C1 segment of cervical spinal cord (tissue), 14 donors: ENCODE results near the gene PADI1.
A peak's percentile ranks its signal among the peaks of the same experiment; 100 is the strongest.

ENCODE experiments used
- DNase-seq, 14 donors: peaks; one replicate each; lab custom pipeline; 2025; lab: John Stamatoyannopoulos, UW

Gene PADI1

GRCh38 chr1:17270891-17271765, 66.2 kb downstream of the PADI1 start:
- DNase-seq: no peak

GRCh38 chr1:17272066-17272465, 67.1 kb downstream of the PADI1 start:
- DNase-seq: no peak

GRCh38 chr1:17272646-17273045, 67.7 kb downstream of the PADI1 start:
- DNase-seq: no peak

- DNase-seq: no peak
These were observed 68.2 kb downstream of the PADI1 start for GRCh38 chr1:17273096-17273495.

GRCh38 chr1:17274186-17275170, 69.5 kb downstream of the PADI1 start:
- peak in 2 of 14 donors; percentile 4 to 11 for DNase-seq

GRCh38 chr1:17276568-17276967, 71.6 kb downstream of the PADI1 start:
- DNase-seq: peak in 1 of 14 donors; percentile 1

- DNase-seq: no peak
These were observed 72.7 kb downstream of the PADI1 start for GRCh38 chr1:17277511-17278159.

GRCh38 chr1:17278996-17279830, 74.3 kb downstream of the PADI1 start:
- no peak for DNase-seq

- no peak for DNase-seq
These were observed 75.5 kb downstream of the PADI1 start for GRCh38 chr1:17280436-17280835.

GRCh38 chr1:17280894-17281293, 76.0 kb downstream of the PADI1 start:
- DNase-seq: no peak

- DNase-seq: peak in 1 of 14 donors; percentile 5
These were observed 76.8 kb downstream of the PADI1 start for GRCh38 chr1:17281775-17282181.

- no peak for DNase-seq
These were observed 77.9 kb downstream of the PADI1 start for GRCh38 chr1:17282836-17283235.

- no peak for DNase-seq
These were observed 81.7 kb downstream of the PADI1 start for GRCh38 chr1:17286646-17287045.

- no peak for DNase-seq
These were observed 82.3 kb downstream of the PADI1 start for GRCh38 chr1:17287130-17287776.

- DNase-seq: no peak
These were observed 84.8 kb downstream of the PADI1 start for GRCh38 chr1:17289721-17290120.

GRCh38 chr1:17290553-17290952, 85.6 kb downstream of the PADI1 start:
- DNase-seq: no peak

- DNase-seq: no peak
These were observed 87.6 kb downstream of the PADI1 start for GRCh38 chr1:17292299-17293160.

- no peak for DNase-seq
These were observed 88.9 kb downstream of the PADI1 start for GRCh38 chr1:17293681-17294425.

- no peak for DNase-seq
These were observed 90.4 kb downstream of the PADI1 start for GRCh38 chr1:17295292-17295691.
